Endothelial cell of hepatic sinusoid (primary cell): ENCODE data around the gene KLHL17.
"Not testable (repeated sequence)": the region's sequence is repeated elsewhere in the genome, so short reads cannot be mapped to it uniquely, and the experiment has no call there.

Experiments used
- in situ Hi-C: cut with HindIII; loops from 2 replicates; pipeline ENCODE4 v1.10.0; 2017; ENCODE audit warnings: low sequenced_read_pairs

The KLHL17 gene

GRCh38 chr1:978835-979743 lies 18.7 kb downstream of the KLHL17 start:
- in situ Hi-C loops, result no loop called here

GRCh38 chr1:979744-980072 lies 19.3 kb downstream of the KLHL17 start:
- in situ Hi-C loops, result no loop called here

- in situ Hi-C loops, result no loop called here
Measured at GRCh38 chr1:980137-980571, 19.8 kb downstream of the KLHL17 start.

GRCh38 chr1:980602-981395 lies 20.4 kb downstream of the KLHL17 start:
- in situ Hi-C loops, result no loop called here

- in situ Hi-C loops, result no loop called here
Measured at GRCh38 chr1:981491-981954, 21.1 kb downstream of the KLHL17 start.

- in situ Hi-C loops, result no loop called here
Measured at GRCh38 chr1:981955-982558, 21.7 kb downstream of the KLHL17 start, which contains the start of gene PERM1. TSS of gene PERM1 (minus strand) at chr1:982093. CDS start at chr1:981029, 1,064 bp downstream.

GRCh38 chr1:982765-983436 lies 22.5 kb downstream of the KLHL17 start:
- in situ Hi-C loops, result no loop called here

GRCh38 chr1:983798-984475 lies 23.6 kb downstream of the KLHL17 start:
- in situ Hi-C loops, result no loop called here

GRCh38 chr1:984476-984814 lies 24.1 kb downstream of the KLHL17 start:
- in situ Hi-C loops, result no loop called here

GRCh38 chr1:985126-985525 lies 24.7 kb downstream of the KLHL17 start:
- in situ Hi-C loops, result no loop called here

- in situ Hi-C loops, result not testable (repeated sequence)
Measured at GRCh38 chr1:988061-988460, 27.7 kb downstream of the KLHL17 start.

GRCh38 chr1:991275-991674 lies 30.9 kb downstream of the KLHL17 start:
- in situ Hi-C loops, result not testable (repeated sequence)

GRCh38 chr1:991895-992294 lies 31.5 kb downstream of the KLHL17 start:
- in situ Hi-C loops, result no loop called here

GRCh38 chr1:992362-992761 lies 32.0 kb downstream of the KLHL17 start:
- in situ Hi-C loops, result no loop called here

- in situ Hi-C loops, result no loop called here
Measured at GRCh38 chr1:993379-993995, 33.1 kb downstream of the KLHL17 start.

GRCh38 chr1:994546-994945 lies 34.2 kb downstream of the KLHL17 start:
- in situ Hi-C loops, result not testable (repeated sequence)

GRCh38 chr1:995665-996633 lies 35.6 kb downstream of the KLHL17 start:
- in situ Hi-C loops, result no loop called here

GRCh38 chr1:996851-997712 lies 36.7 kb downstream of the KLHL17 start:
- in situ Hi-C loops, result no loop called here
